HCT116 (cell line): ENCODE measurements around the gene CNTNAP2. TPM values are rescaled to one million over a fixed set of nuclear protein-coding genes. Genes with fewer than 3 reads are reported as not detected.

ENCODE experiments used
- ATAC-seq: fragments of 200-7000 bp; cut with Tn5 transposase; 2 replicates; pipeline ENCODE4 v1.9.1; 2020; ENCODE audit warnings: mild to moderate bottlenecking, moderate library complexity
- BruUV-seq: library from RNA; stranded (reverse); fragments of 400-500 nt; replicated peaks from 2 replicates; lab custom pipeline; 2021; lab: Mats Ljungman, UMichigan
- CTCF ChIA-PET: fragments of 300-600 bp; sonication (Branson Sonifier 250); formaldehyde crosslinking; loops from one replicate; lab custom pipeline; 2021; ENCODE audit warnings: antibody characterized with exemption; lab: Charles Lee
- POLR2A ChIA-PET: fragments of 300-600, 350-600 bp; sonication (Branson Sonifier 250); formaldehyde crosslinking; loops from one replicate; lab custom pipeline; 2021; ENCODE audit warnings: antibody characterized with exemption; lab: Charles Lee
- RAD21 ChIA-PET, 2 experiments: fragments of 300-600 bp; sonication (Branson Sonifier 250); formaldehyde crosslinking; loops; one replicate each; lab custom pipeline; 2023; ENCODE audit warnings: low total read pairs in 2 of 2; ENCODE audit not compliant: uncharacterized antibody in 2 of 2, unreplicated experiment in 2 of 2, low non-redundant PET in 1 of 2; lab: Charles Lee
- DNase-seq: peaks from one replicate; pipeline ENCODE4 v3.0.0-alpha.2; 2010; ENCODE audit warnings: low read depth, low spot score
- H2AFZ ChIP-seq: fragments of 200-600 bp; shearing (Covaris generic), sonication (generic); 2 replicates; pipeline ENCODE4 v1.6.1; 2017; ENCODE audit warnings: low read depth, mixed run types, mixed read lengths, antibody characterized with exemption, low read length; ENCODE audit not compliant: poor library complexity, severe bottlenecking
- H3K27ac ChIP-seq: 2 replicates; pipeline ENCODE4 v1.5.1; 2012; ENCODE audit warnings: low read depth, low read length
- H3K27me3 ChIP-seq: fragments of 200-600 bp; sonication (generic); 2 replicates; pipeline ENCODE4 v1.6.1; 2016; ENCODE audit warnings: mixed run types, low read length, mixed read lengths; ENCODE audit not compliant: insufficient read depth
- H3K36me3 ChIP-seq, 2 experiments: fragments of 200-500 bp in 1 of 2; fragments of 200-600 bp in 1 of 2; sonication (Bioruptor generic) in 1 of 2; sonication (generic) in 1 of 2; 2 replicates each; pipeline versions ENCODE4 v1.5.1 to v1.6.1; 2014 to 2016; ENCODE audit warnings: low read length in 2 of 2, inconsistent platforms in 1 of 2, mixed read lengths in 1 of 2, mixed run types in 1 of 2; ENCODE audit not compliant: insufficient read depth in 2 of 2, control insufficient read depth in 1 of 2
- H3K4me1 ChIP-seq, 2 experiments: fragments of 200-600 bp in 1 of 2; sonication (generic) in 1 of 2; 2 replicates each; pipeline versions ENCODE4 v1.5.1 to v1.6.1; 2012 to 2017; ENCODE audit warnings: low read length in 2 of 2, inconsistent platforms in 1 of 2, mild to moderate bottlenecking in 1 of 2, mixed read lengths in 1 of 2, mixed run types in 1 of 2, moderate library complexity in 1 of 2; ENCODE audit not compliant: insufficient read depth in 2 of 2, control insufficient read depth in 1 of 2
- H3K4me2 ChIP-seq: fragments of 200-600 bp; sonication (generic); 2 replicates; pipeline ENCODE4 v1.6.1; 2017; ENCODE audit warnings: mixed run types, low read length, mixed read lengths
- H3K4me3 ChIP-seq, 2 experiments: fragments of 200-600 bp in 1 of 2; sonication (generic) in 1 of 2; replicated peaks in 1 of 2; 2 replicates each; pipeline ENCODE4 v1.5.1; 2011 to 2016; ENCODE audit warnings: low read length in 2 of 2, control low read depth in 1 of 2, low read depth in 1 of 2, mild to moderate bottlenecking in 1 of 2, mixed read lengths in 1 of 2, mixed run types in 1 of 2
- H3K79me2 ChIP-seq: fragments of 200-600 bp; sonication (generic); 2 replicates; pipeline ENCODE4 v1.6.1; 2017; ENCODE audit warnings: mild to moderate bottlenecking, mixed run types, low read length, moderate library complexity, mixed read lengths; ENCODE audit not compliant: insufficient read depth
- H3K9ac ChIP-seq: fragments of 200-600 bp; sonication (generic); 2 replicates; pipeline ENCODE4 v1.6.1; 2016; ENCODE audit warnings: low read length, mixed read lengths
- H3K9me2 ChIP-seq: fragments of 200-600 bp; sonication (generic), shearing (Covaris generic); 2 replicates; pipeline ENCODE4 v1.6.1; 2017; ENCODE audit warnings: mixed run types, mild to moderate bottlenecking, moderate library complexity; ENCODE audit not compliant: insufficient read depth
- H3K9me3 ChIP-seq, 2 experiments: fragments of 200-500 bp in 1 of 2; fragments of 200-600 bp in 1 of 2; sonication (Bioruptor generic) in 1 of 2; sonication (generic) in 1 of 2; 2 replicates each; pipeline ENCODE4 v1.6.1; 2014 to 2017; ENCODE audit warnings: low read length in 2 of 2, mixed read lengths in 2 of 2, inconsistent platforms in 1 of 2, low read depth in 1 of 2, mild to moderate bottlenecking in 1 of 2, mixed run types in 1 of 2, moderate library complexity in 1 of 2; ENCODE audit not compliant: control insufficient read depth in 1 of 2, insufficient read depth in 1 of 2
- H4K20me1 ChIP-seq: fragments of 200-600 bp; sonication (generic), shearing (Covaris generic); 2 replicates; pipeline ENCODE4 v1.6.1; 2017; ENCODE audit warnings: mixed run types, mild to moderate bottlenecking, moderate library complexity; ENCODE audit not compliant: insufficient read depth
- CTCF ChIP-seq, 3 experiments: fragments of 200-600 bp in 1 of 3; sonication (generic) in 1 of 3; IDR thresholded peaks in 2 of 3; conservative IDR thresholded peaks in 1 of 3; 2 replicates each; pipeline ENCODE4 v1.5.1; 2012 to 2017; ENCODE audit warnings: low read depth in 2 of 3, low read length in 2 of 3, antibody characterized with exemption in 1 of 3, borderline replicate concordance in 1 of 3, control low read depth in 1 of 3, mild to moderate bottlenecking in 1 of 3, mixed read lengths in 1 of 3, mixed run types in 1 of 3, moderate library complexity in 1 of 3; ENCODE audit not compliant: insufficient read depth in 1 of 3
- EGR1 ChIP-seq: IDR thresholded peaks from 2 replicates; pipeline ENCODE4 v1.6.1; 2012; ENCODE audit warnings: low read depth
- ELF1 ChIP-seq: IDR thresholded peaks from 2 replicates; pipeline ENCODE4 v1.6.1; 2012; ENCODE audit warnings: low read depth, borderline replicate concordance
- FOSL1 ChIP-seq: IDR thresholded peaks from 2 replicates; pipeline ENCODE4 v1.6.1; 2012; ENCODE audit warnings: low read depth
- JUND ChIP-seq: IDR thresholded peaks from 2 replicates; pipeline ENCODE4 v1.6.1; 2012
- POLR2A ChIP-seq: IDR thresholded peaks from 2 replicates; pipeline ENCODE4 v1.7.0; 2011; ENCODE audit warnings: borderline replicate concordance; ENCODE audit not compliant: insufficient read depth, insufficient read length; ENCODE audit errors: extremely low read depth
- POLR2AphosphoS5 ChIP-seq: IDR thresholded peaks from 2 replicates; pipeline ENCODE4 v1.6.1; 2011; ENCODE audit warnings: mild to moderate bottlenecking, low read depth, low read length, moderate library complexity
- RAD21 ChIP-seq: IDR thresholded peaks from 2 replicates; pipeline ENCODE4 v1.6.1; 2012; ENCODE audit warnings: low read depth, mild to moderate bottlenecking
- SRF ChIP-seq: IDR thresholded peaks from 2 replicates; pipeline ENCODE4 v1.6.1; 2012; ENCODE audit warnings: low read depth
- YY1 ChIP-seq: IDR thresholded peaks from 2 replicates; pipeline ENCODE4 v1.6.1; 2011; ENCODE audit warnings: low read length, low read depth, moderate library complexity, mild to moderate bottlenecking; ENCODE audit not compliant: insufficient replicate concordance; ENCODE audit errors: extremely low read depth
- ZFX ChIP-seq: fragments of 450-650 bp; IDR thresholded peaks from 2 replicates; pipeline ENCODE4 v1.6.1; 2017
- intact Hi-C: fragments of 100-400 bp; cut with micrococcal nuclease; formaldehyde crosslinking; loops from 2 replicates; pipeline ENCODE4 v1.10.0; 2022
- total RNA-seq: library from RNA; stranded (reverse); gene quantifications from one replicate; pipeline ENCODE4 v1.2.1, GENCODE V29; 2021; ENCODE audit not compliant: unreplicated experiment
- TF ChIP-seq, protein P1 (sequence below): IDR thresholded peaks from 2 replicates; pipeline ENCODE4 v1.6.1; 2012

The CNTNAP2 gene
- total RNA-seq, 1 experiment from 2014 or later = 0.37 TPM

DNA sequence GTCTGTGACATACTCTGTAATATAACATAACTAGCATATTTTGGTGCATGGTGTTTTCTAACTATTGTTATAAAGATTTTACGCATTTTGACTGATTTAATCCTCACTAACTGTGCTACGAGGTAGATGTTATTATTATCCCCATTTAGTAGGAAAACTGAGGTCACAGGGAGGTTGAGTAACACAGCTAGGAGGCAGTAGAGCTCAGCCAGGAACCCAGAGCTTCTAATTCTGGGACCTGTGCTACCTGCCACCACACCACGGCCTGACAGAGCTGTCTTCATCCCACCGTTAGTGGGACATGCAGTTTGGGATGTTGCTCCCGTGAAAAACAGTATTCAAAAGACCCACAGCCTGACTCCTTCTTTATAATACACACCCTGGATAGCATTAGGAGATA is 962.5 kb downstream of the CNTNAP2 start:
- ChIA-PET CTCF (interaction anchor here (1.0 kb wide), 1 partner anchor 9 kb away, joined by 5 read pairs; no protein-coding TSS in a partner anchor), RAD21 (no interaction called here)

More for the DNA sequence above, 962.5 kb downstream of the CNTNAP2 start:
- Histone ChIP-seq H3K4me2 (no peak overlapping the region), H3K4me3 (no peak overlapping the region), H3K36me3 (no peaks in the 10 kb centered on the region), H4K20me1 (no peaks in the 10 kb centered on the region), H2AFZ (no peak overlapping the region), H3K79me2 (no peaks in the 10 kb centered on the region), H3K9me2 (no peaks in the 10 kb centered on the region), H3K27ac (no peak overlapping the region), H3K9me3 (peaks cover 0 to 22% of the 10 kb centered on the region in 2 experiments; a peak in 1 of 4 replicates), H3K4me1 (no peaks in the 10 kb centered on the region)
- no TSS peak for BruUV-seq
- DNase-seq = no peak
- POLR2A ChIA-PET = no interaction called here
- no peak for ATAC-seq
- intact Hi-C loops = no loop called here
- TF ChIP-seq POLR2AphosphoS5 (no peak), JUND (no peak), POLR2A (no peak), SRF (no peak), RAD21 (no peak), ZFX (no peak), CTCF (IDR thresholded peaks at IDR 0.05 in 2 of 3, conservative IDR thresholded peaks at IDR 0.05 in 1 of 3; ENCODE audit: borderline replicate concordance in 1 of 3, insufficient read depth in 1 of 3, low read depth in 2 of 3, low read length in 2 of 3) (no peak), FOSL1 (no peak), EGR1 (no peak), YY1 (no peak), ELF1 (no peak)
- TF ChIP-seq, protein P1, sequence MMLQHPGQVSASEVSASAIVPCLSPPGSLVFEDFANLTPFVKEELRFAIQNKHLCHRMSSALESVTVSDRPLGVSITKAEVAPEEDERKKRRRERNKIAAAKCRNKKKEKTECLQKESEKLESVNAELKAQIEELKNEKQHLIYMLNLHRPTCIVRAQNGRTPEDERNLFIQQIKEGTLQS = no peak
- TF ChIP-seq, all 23 proteins: peak for 0
- H3K9ac ChIP-seq = no peak overlapping the region
- H3K27me3 ChIP-seq = no peaks in the 10 kb centered on the region
